HG02884 (cell line): ENCODE results near the gene TRABD2A.
A peak's percentile ranks its signal among the peaks of the same experiment; 100 is the strongest.
"Not testable (repeated sequence)": the region's sequence is repeated elsewhere in the genome, so short reads cannot be mapped to it uniquely, and the experiment has no call there.

Experiments
- ATAC-seq: cut with Tn5 transposase; IDR thresholded peaks from one replicate; pipeline ENCODE4 v1.9.1; 2021; ENCODE audit warnings: mild to moderate bottlenecking, moderate library complexity; ENCODE audit not compliant: unreplicated experiment

TRABD2A gene

GRCh38 chr2:84880395-84880644 lies 564 bp downstream of the TRABD2A start:
- ATAC-seq: no peak

GRCh38 chr2:84879584-84880394 lies 1.1 kb downstream of the TRABD2A start:
- peak; percentile 68 for ATAC-seq

- ATAC-seq: no peak
Observed at GRCh38 chr2:84878896-84879583, 1.8 kb downstream of the TRABD2A start.

- ATAC-seq: no peak
Observed at GRCh38 chr2:84878459-84878858, 2.4 kb downstream of the TRABD2A start.

GRCh38 chr2:84876369-84876768 lies 4.5 kb downstream of the TRABD2A start:
- ATAC-seq: no peak

GRCh38 chr2:84875619-84876018 lies 5.3 kb downstream of the TRABD2A start:
- not testable (repeated sequence) for ATAC-seq

GRCh38 chr2:84875213-84875560 lies 5.7 kb downstream of the TRABD2A start:
- ATAC-seq: no peak

- ATAC-seq: no peak
Observed at GRCh38 chr2:84874381-84875212, 6.3 kb downstream of the TRABD2A start.

GRCh38 chr2:84873350-84873749 lies 7.5 kb downstream of the TRABD2A start:
- ATAC-seq: no peak

GRCh38 chr2:84872691-84873090 lies 8.2 kb downstream of the TRABD2A start:
- not testable (repeated sequence) for ATAC-seq

GRCh38 chr2:84870306-84870705 lies 10.6 kb downstream of the TRABD2A start:
- ATAC-seq: no peak

GRCh38 chr2:84868327-84868726 lies 12.6 kb downstream of the TRABD2A start:
- ATAC-seq: not testable (repeated sequence)

GRCh38 chr2:84866122-84866521 lies 14.8 kb downstream of the TRABD2A start:
- ATAC-seq: no peak

GRCh38 chr2:84865181-84865783 lies 15.6 kb downstream of the TRABD2A start:
- ATAC-seq: peak; percentile 84

GRCh38 chr2:84862006-84862405 lies 18.9 kb downstream of the TRABD2A start:
- no peak for ATAC-seq

- no peak for ATAC-seq
Observed at GRCh38 chr2:84861539-84861938, 19.3 kb downstream of the TRABD2A start.

- ATAC-seq: no peak
Observed at GRCh38 chr2:84858937-84859336, 21.9 kb downstream of the TRABD2A start.

- ATAC-seq: no peak
Observed at GRCh38 chr2:84858123-84858522, 22.8 kb downstream of the TRABD2A start.

- no peak for ATAC-seq
Observed at GRCh38 chr2:84857566-84857965, 23.3 kb downstream of the TRABD2A start.

GRCh38 chr2:84856787-84857186 lies 24.1 kb downstream of the TRABD2A start:
- no peak for ATAC-seq

- ATAC-seq: no peak
Observed at GRCh38 chr2:84855731-84856130, 25.2 kb downstream of the TRABD2A start.
